Central memory CD8-positive, alpha-beta T cell (primary cell): ENCODE data around the gene ANKRD9.
A peak's percentile ranks its signal among the peaks of the same experiment; 100 is the strongest.
"Not testable (repeated sequence)": the region's sequence is repeated elsewhere in the genome, so short reads cannot be mapped to it uniquely, and the experiment has no call there.

Source experiments
- ATAC-seq: fragments of 150-1000 bp; cut with Tn5 transposase; replicated peaks from 2 replicates; pipeline ENCODE4 v1.10.0; 2022; ENCODE audit warnings: mild to moderate bottlenecking, moderate FRiP score, moderate number of reproducible peaks; ENCODE audit not compliant: poor library complexity, severe bottlenecking; ENCODE audit errors: extremely low read depth
- DNase-seq, 2 donors: peaks; one replicate each; pipeline ENCODE4 v3.0.0; 2021; ENCODE audit warnings: low spot score in 2 of 2
- H3K27ac Mint-ChIP-seq: one replicate; pipeline ENCODE4 v1.8.0; 2022; ENCODE audit warnings: low read depth, mild to moderate bottlenecking, moderate library complexity, mixed read lengths
- H3K27me3 Mint-ChIP-seq: one replicate; pipeline ENCODE4 v1.8.0; 2022; ENCODE audit warnings: mixed read lengths
- H3K36me3 Mint-ChIP-seq: one replicate; pipeline ENCODE4 v1.8.0; 2022; ENCODE audit warnings: mild to moderate bottlenecking, moderate library complexity, mixed read lengths; ENCODE audit not compliant: insufficient read depth
- H3K4me1 Mint-ChIP-seq: one replicate; pipeline ENCODE4 v1.8.0; 2022; ENCODE audit warnings: mixed read lengths
- H3K4me3 Mint-ChIP-seq: one replicate; pipeline ENCODE4 v1.8.0; 2022; ENCODE audit warnings: mild to moderate bottlenecking, moderate library complexity, mixed read lengths
- H3K9me3 Mint-ChIP-seq: one replicate; pipeline ENCODE4 v1.8.0; 2022; ENCODE audit warnings: mixed read lengths

ANKRD9 gene

DNA sequence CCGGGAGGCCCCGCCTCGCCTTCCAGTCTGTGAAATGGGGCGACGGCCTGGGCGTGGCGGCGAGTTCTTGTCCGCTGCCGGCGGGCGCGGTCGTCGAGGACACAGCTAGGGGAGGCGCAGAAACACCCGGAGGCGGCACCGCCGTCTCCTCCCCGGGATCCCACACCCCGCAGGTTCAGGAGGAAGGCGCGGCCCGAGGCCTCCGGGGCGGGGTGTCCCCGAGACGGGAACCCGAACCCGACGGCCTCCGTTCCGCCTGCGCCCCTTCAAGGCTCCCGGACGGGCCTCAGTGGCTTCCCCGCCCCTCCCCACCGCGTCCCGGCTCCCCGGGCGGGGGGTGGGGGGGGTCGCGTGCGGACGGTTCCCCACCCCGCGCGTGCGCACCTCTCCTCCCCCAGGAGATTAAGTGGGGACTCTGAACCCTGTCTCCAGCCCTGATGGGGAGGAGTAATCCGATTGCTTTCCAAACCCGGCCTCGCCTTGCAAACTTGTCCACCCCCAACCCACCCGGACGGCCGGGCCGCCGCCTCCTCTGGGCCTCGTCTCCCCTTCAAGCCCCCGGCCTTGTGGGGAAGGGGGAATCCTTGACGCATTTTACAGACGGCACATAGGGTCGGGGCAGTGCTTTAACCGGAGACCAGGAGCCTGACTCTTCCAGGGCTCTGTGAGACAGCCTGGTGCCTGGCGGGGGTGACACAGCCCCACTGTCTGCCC, 35.3 kb upstream of the ANKRD9 start:
- H3K4me1 Mint-ChIP-seq, result peaks cover 5% of the 10 kb centered on the region
- no peaks in the 10 kb centered on the region for H3K36me3 Mint-ChIP-seq
- ATAC-seq (no peak), DNase-seq (no peak)
- peaks cover 73% of the 10 kb centered on the region for H3K27me3 Mint-ChIP-seq
- no peak overlapping the region for H3K27ac Mint-ChIP-seq
- H3K4me3 Mint-ChIP-seq, result peak overlapping the region; percentile 69
- no peaks in the 10 kb centered on the region for H3K9me3 Mint-ChIP-seq

DNA sequence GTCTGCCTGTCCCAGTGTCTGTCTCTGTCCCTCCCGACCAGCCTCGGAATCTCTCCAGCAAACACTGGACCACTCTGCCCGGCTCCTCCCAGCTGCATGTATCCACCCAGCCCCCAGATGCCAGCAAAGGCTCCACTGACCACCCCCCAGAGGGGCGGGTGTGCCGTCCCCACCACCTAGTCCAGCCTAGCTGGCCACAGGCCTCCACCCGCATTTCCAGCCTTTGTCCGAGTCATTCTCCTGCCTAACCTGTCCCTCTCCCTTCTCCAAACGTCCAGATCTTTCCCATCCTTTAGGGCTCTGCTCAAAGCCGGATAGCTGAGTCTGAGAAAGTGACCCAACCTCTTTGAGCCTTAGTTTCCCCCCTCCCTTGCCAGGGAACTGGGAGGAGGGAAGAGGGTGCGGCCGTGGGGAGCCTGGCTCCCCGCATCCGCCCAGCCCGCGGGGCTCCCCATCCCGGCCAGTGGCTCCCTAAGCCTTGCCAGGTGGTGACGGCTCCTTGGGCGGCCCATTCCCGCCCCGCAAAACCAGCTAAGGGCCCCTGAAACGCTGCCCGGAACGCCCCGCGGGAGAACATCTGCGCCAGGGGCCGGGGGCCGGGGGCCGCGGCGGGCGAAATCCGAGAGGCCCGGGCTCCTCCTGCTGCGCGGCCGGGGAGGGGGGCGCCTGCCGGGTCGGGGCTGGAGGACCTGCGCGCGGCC, 34.6 kb upstream of the ANKRD9 start:
- Mint-ChIP-seq H3K27me3 (peaks cover 71% of the 10 kb centered on the region), H3K4me1 (peaks cover 5% of the 10 kb centered on the region), H3K27ac (no peak overlapping the region), H3K36me3 (no peaks in the 10 kb centered on the region), H3K9me3 (no peaks in the 10 kb centered on the region), H3K4me3 (no peak overlapping the region)
- ATAC-seq (no peak), DNase-seq (no peak)

DNA sequence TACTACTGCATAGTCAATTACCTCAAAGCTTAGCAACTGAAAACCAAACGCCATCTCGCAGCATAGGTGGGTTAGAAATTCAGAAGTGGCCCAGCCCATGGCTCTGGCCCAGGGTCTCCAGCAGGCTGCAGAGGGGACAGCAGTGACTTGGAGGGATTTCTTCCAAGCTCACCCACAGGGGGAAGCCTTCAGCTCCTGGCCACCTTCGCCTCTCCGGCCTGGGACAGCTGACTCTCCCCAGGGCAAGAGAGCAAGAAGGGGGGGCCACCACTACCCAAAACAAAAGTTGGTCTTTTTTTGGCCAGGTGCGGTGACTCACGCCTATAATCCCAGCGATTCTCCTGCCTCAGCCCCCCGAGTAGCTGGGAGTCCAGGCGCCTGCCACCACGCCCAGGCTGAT, 32.2 kb upstream of the ANKRD9 start:
- DNase-seq, result no peak
- ATAC-seq, result no peak
- H3K36me3 Mint-ChIP-seq, result no peaks in the 10 kb centered on the region
- H3K27ac Mint-ChIP-seq, result no peak overlapping the region
- peaks cover 47% of the 10 kb centered on the region for H3K27me3 Mint-ChIP-seq
- H3K9me3 Mint-ChIP-seq, result no peaks in the 10 kb centered on the region
- H3K4me1 Mint-ChIP-seq, result peaks cover 5% of the 10 kb centered on the region
- no peak overlapping the region for H3K4me3 Mint-ChIP-seq

DNA sequence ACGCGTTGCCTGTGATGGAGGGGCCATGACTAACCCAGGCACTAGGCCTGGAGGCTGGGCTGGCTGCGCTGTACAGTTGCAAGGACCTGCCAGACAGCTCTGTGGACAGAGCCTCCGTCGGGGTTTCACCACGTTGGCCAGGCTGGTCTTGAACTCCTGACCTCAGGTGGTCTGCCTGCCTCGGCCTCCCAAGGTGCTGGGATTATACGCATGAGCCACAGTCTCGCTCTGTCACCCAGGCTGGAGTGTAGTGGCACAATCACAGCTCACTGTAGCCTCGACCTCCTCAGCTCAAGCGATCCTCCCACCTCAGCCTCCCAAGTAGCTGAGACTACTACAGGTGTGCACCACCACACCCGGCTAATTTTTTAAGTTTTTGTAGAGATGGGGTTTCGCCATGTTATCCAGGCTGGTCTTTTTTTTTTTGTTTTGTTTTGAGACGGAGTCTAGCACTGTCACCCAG, 31.5 kb upstream of the ANKRD9 start:
- ATAC-seq, H3K9me3 Mint-ChIP-seq: not testable (repeated sequence)

DNA sequence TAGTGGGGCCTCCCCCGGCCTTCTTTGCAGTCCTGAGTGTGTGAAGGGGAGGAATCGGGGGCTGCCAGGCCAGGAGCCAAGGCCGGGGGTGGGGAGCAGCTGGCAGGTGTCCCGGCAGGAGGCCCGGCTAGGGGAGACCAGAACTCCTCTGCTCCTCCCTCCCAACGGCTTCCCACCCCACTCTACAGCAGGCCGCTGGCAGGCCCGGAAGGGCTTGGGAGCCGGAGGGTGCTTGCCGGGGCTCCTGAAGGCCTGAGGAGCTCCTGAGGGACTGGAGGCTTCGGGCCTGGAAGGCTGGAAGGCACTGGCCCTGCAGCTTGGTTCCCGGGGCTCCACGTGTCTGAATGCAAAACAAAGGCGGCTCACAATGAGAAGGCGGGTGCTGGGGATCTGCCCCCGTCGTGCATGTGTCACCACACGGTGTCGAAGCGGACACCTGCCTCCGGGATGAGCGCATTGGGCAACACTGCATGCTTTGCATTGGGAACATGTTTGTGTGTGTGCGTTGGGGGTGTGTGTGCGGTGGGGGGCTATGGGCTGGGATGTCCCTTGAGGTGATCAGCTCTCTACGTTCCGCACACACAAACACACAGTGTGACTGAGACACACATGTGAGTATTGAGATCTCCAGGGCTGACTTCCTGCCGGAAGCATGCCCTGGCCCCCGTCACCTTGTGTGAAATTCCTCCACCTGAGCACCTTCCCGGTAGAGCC, 30.9 kb upstream of the ANKRD9 start:
- no peak for DNase-seq
- no peak for ATAC-seq
- Mint-ChIP-seq H3K9me3 (no peaks in the 10 kb centered on the region), H3K27me3 (peaks cover 34% of the 10 kb centered on the region), H3K4me3 (no peak overlapping the region), H3K4me1 (peaks cover 5% of the 10 kb centered on the region), H3K36me3 (no peaks in the 10 kb centered on the region), H3K27ac (no peak overlapping the region)

More for the DNA sequence above, 31.5 kb upstream of the ANKRD9 start:
- DNase-seq, H3K4me1 Mint-ChIP-seq, H3K27ac Mint-ChIP-seq, H3K36me3 Mint-ChIP-seq, H3K4me3 Mint-ChIP-seq: not testable (repeated sequence)
- peaks cover 40% of the 10 kb centered on the region for H3K27me3 Mint-ChIP-seq

DNA sequence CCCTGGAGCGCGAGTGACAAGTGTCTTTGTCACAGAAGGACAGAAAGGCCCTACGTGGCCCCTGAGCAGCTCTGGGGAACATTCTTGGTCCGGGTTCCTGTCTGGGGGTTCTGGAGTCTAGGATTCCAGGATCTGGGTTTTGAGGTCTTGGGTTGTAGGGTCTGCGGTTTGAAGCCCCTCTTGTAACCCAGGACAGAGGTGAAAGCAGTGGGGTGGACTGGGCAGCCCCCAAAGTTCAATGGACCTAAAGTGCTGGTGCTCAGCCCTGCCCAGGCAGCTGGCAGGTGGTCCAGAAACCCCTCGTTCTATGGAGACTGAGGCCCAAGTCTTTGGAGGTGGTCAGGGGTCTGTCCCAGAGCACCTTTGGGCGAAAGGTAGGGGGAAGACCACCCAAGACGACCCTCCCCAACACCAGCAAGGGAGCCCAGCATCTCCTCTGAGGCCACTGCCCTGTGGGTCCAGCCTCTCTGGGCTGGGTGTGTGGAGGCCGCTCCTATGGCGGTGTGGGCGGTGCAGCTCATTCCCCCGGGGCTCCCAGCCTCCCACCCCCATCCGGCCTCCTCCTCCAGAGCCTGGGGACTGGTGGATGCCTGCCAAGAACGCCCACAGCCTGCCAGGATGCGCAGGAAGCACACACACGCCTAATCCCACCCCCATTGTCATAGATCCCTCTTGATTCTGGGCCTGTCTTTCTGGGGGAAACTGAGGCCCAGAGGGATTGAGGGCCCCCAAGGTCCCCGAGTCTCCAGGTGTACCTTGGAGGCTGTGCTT, 30.2 kb upstream of the ANKRD9 start:
- Mint-ChIP-seq H3K27ac (no peak overlapping the region), H3K9me3 (no peaks in the 10 kb centered on the region), H3K4me3 (no peak overlapping the region), H3K4me1 (no peaks in the 10 kb centered on the region), H3K27me3 (peaks cover 27% of the 10 kb centered on the region), H3K36me3 (no peaks in the 10 kb centered on the region)
- DNase-seq (no peak), ATAC-seq (no peak)

DNA sequence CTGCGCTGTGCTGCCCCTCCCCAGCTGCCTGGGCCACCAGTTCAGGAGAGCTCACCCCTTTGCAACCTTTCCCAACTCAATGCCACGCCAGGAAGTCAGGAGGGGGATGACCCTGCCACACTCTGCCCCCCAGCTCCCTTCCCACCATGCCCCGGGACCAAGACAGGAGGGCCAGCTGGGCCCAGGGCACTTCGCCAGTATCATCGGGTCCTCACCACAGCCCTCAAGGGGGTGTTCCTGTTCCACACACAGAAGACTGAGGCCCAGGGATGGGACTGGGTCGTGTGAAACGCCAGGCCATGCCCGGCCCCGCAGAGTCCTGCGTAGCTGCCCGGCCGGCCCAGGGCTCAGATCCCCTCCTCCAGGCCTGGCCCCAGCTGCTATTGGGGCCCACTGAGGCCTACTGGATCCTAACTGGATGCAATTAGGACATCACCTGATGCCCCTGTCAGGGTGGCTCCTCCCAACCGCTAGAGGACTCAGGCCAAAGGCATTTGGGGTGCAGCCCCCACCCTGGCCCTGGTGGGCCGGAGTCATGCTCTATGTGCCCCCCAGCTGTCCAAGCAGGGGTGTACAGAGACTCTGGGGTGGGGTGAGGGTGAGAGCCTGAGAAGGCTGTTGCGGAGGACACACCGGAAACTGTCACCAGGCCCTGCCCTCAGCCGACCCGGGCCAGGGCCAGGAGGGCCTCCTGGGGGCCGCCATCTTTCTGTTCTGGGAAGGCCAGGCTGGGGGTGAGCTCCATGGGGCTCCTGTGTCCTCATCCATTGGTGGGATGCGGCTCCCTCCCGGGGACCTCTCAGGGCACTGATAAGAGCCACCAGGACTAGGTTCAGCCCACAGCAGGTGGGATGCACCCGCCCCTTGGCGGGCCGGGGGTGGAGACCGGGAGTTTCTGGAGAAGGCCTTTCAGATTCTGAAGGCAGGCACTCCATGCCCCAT, 29.3 kb upstream of the ANKRD9 start:
- ATAC-seq, result no peak
- Mint-ChIP-seq H3K36me3 (no peaks in the 10 kb centered on the region), H3K27ac (no peak overlapping the region), H3K4me1 (no peaks in the 10 kb centered on the region), H3K9me3 (no peaks in the 10 kb centered on the region), H3K4me3 (no peak overlapping the region), H3K27me3 (peaks cover 20% of the 10 kb centered on the region)
- DNase-seq, result no peak

DNA sequence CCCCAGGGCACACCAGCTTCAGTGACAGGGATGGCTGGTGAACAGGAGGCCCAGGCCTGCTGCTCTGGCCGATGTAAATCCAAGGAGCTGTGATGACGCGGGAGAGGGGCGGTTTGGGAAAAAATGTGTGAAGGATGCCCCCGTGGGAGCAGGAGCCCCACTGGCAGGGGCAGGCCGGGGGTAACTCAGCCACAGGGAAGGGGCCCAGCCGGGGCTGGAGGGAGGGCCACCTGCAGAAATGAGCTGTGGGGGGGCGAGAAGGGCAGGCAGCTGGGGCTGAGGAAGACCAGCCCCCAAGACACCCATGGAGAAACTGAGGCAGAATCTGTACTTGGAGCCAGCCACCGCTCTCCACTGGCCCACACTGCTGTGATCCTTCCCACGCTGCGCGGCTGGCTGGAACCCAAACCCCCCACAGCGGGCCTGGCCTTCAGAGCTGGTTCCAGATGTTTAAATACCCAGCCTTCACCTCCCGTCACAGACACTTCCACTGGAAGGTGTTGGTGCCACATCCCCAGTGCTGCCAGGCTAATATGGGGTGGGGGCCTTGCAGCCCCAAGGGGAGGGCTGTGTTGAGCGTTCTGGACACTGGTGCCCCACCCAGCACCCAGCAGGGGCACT, 28.5 kb upstream of the ANKRD9 start:
- Mint-ChIP-seq H3K27me3 (peaks cover 12% of the 10 kb centered on the region), H3K4me1 (no peaks in the 10 kb centered on the region), H3K4me3 (no peak overlapping the region), H3K9me3 (no peaks in the 10 kb centered on the region), H3K36me3 (no peaks in the 10 kb centered on the region), H3K27ac (no peak overlapping the region)
- ATAC-seq (no peak), DNase-seq (no peak)

DNA sequence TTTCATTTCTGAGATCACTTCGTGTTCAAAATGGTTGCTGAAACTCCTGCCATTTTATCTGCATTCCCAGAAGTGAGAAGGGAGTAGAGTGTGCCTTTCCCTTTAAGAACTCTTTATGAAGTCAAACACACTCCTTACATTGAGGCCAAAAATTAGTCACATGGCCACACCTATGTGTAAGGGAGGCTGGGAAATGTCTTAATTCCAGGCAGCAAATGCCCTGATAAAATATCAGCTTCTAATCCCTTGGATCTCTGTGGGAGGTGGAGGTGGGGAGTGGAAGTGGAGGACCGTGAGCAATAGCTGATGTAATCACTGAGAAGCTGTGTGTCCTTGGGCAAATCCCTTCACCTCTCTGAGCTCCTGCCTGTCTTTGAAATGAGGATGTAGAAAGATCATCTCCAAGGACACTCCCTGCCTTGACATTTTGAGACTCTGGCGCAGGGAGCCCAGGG, 22.7 kb upstream of the ANKRD9 start:
- DNase-seq, result no peak

DNA sequence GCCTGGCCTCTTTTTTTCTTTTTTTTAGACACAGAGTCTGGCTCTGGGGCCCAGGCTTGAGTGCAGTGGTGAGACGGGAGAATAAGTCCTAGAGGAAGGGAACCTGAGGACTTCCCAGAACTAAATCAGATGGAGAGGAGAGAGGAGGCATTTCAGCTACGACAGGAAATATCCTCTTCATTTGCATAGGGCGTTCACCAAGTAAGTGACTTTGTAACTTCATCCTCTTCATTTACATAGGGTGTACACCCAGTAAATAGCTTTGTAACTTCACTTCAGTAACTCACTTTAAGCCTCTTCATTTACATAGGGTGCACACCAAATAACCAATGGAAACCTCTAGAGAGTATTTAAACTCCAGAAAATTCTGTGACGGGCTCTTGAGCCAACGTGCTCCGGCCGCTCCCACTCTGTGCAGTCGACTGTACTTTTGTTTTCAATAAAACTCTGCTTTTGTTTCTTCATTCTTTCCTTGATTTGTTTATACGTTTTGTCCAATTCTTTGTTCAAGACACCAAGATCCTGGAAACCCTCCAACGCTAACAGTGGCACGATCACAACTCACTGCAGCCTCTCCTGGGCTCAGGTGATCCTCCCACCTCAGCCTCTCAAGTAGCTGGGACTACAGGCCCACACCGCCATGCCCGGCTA, 21.4 kb upstream of the ANKRD9 start:
- H3K9me3 Mint-ChIP-seq, result no peaks in the 10 kb centered on the region
- peaks cover under 1% of the 10 kb centered on the region for H3K4me1 Mint-ChIP-seq
- no peaks in the 10 kb centered on the region for H3K27me3 Mint-ChIP-seq
- no peak overlapping the region for H3K27ac Mint-ChIP-seq
- H3K4me3 Mint-ChIP-seq, result no peak overlapping the region
- DNase-seq (no peak), ATAC-seq (no peak)
- H3K36me3 Mint-ChIP-seq, result peaks cover under 1% of the 10 kb centered on the region

More for the DNA sequence above, 22.7 kb upstream of the ANKRD9 start:
- Mint-ChIP-seq H3K27me3 (no peaks in the 10 kb centered on the region), H3K4me1 (no peaks in the 10 kb centered on the region), H3K36me3 (no peaks in the 10 kb centered on the region), H3K9me3 (no peaks in the 10 kb centered on the region), H3K27ac (no peak overlapping the region), H3K4me3 (no peak overlapping the region)
- no peak for ATAC-seq
